Measurements from ENCODE around the gene CADM1. TPM values are rescaled to one million over a fixed set of nuclear protein-coding genes. Genes with fewer than 3 reads are reported as not detected.

The CADM1 gene
- total and polyA plus RNA-seq, 10 of the 15 experiments (the other 5 are each of a cell fraction or from before 2014, with no cell fraction given), result 0.03 to 0.48 (median 0.15) TPM; not detected in 3

DNA sequence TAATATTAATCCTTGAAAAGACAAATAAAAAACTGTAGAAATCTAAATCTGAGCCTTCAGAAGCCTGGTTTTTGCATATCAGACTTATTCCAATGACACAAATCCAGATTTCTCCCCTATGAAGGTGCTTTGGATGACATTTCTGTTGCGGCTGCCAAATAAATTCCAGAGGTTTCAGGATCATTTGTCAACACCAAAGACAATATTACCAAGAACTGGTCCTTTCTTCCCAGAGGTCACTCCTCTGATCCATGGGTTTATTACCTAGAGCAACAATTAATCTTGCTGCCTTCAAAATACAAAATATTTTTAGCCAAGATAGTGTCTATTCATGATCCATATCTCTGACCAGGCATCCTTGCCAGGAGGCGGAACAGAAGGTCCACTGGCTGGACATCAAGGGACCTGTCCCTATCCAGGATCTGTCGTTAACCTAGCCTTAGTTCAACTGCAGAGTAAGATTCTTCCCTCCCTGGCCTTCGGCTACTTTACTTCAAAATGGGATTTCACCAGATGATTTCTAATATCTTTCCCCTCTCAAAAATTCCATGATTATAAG lies 4.9 kb downstream of the CADM1 start:
- Histone ChIP-seq H3K27ac (ENCODE audit: control insufficient read depth, insufficient read depth) (no peak overlapping the region), H3K79me2 (ENCODE audit: control insufficient read depth, insufficient read depth, low read length) (no peaks in the 10 kb centered on the region), H2AFZ (ENCODE audit: control insufficient read depth, low read depth, low read length) (no peak overlapping the region), H3K4me1 (ENCODE audit: control insufficient read depth, insufficient read depth, low read length) (peaks cover 7% of the 10 kb centered on the region; the same call in 1 of the 2 replicates), H3K9me3 (replicated peaks; ENCODE audit: control insufficient read depth, insufficient read depth, low read length) (no peaks in the 10 kb centered on the region), H3K9ac (ENCODE audit: control insufficient read depth, insufficient read depth, low read length) (no peak overlapping the region), H3K4me2 (ENCODE audit: control insufficient read depth, insufficient read depth) (no peak overlapping the region), H3K27me3 (replicated peaks in 1 of 2; ENCODE audit: control insufficient read depth in 2 of 2, insufficient read depth in 2 of 2, low read length in 1 of 2) (peaks cover 9 to 22% of the 10 kb centered on the region in 2 experiments), H4K20me1 (ENCODE audit: control insufficient read depth, insufficient read depth) (no peaks in the 10 kb centered on the region), H3K36me3 (ENCODE audit: control insufficient read depth in 2 of 2, insufficient read depth in 2 of 2, low read length in 1 of 2) (no peaks in the 10 kb centered on the region), H3K4me3 (no peak overlapping the region)
- ChIA-PET CTCF (no interaction called here), SMC1A (ENCODE audit: uncharacterized antibody, unreplicated experiment) (interaction anchor here (0.6 kb wide), 1 partner anchor 201 kb away, joined by 3 read pairs; no protein-coding TSS in a partner anchor), POLR2A (no interaction called here), RAD21 (ENCODE audit: unreplicated experiment) (no interaction called here)
- no TSS peak for BruUV-seq (replicated peaks)
- in situ Hi-C loops (cut with MboI), result no loop called here
- no peak for FAIRE-seq
- 22% methylated on average over 4 of the region's 4 CpGs for WGBS (ENCODE audit: insufficient coverage, insufficient replicate concordance, low lambda C conversion rate, missing lambda C conversion rate)
- ATAC-seq, result no peak
- TF ChIP-seq CREM (IDR thresholded peaks at IDR 0.05; ENCODE audit: low read depth), result no peak
- TF ChIP-seq ETV6 (conservative IDR thresholded peaks at IDR 0.05 in 1 of 2, IDR thresholded peaks at IDR 0.05 in 1 of 2; ENCODE audit: borderline replicate concordance in 1 of 2, low read depth in 1 of 2), result no peak
- TF ChIP-seq HCFC1 (IDR thresholded peaks at IDR 0.05; ENCODE audit: low read length), result no peak
- no peak for TF ChIP-seq GATAD2B (conservative IDR thresholded peaks at IDR 0.05; ENCODE audit: low read depth)
- TF ChIP-seq, protein P1, sequence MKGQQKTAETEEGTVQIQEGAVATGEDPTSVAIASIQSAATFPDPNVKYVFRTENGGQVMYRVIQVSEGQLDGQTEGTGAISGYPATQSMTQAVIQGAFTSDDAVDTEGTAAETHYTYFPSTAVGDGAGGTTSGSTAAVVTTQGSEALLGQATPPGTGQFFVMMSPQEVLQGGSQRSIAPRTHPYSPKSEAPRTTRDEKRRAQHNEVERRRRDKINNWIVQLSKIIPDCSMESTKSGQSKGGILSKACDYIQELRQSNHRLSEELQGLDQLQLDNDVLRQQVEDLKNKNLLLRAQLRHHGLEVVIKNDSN (IDR thresholded peaks at IDR 0.05; ENCODE audit: borderline replicate concordance, extremely low read length, insufficient read depth, low read depth, low read length), result no peak
- TF ChIP-seq ATF7 (IDR thresholded peaks at IDR 0.05; ENCODE audit: low read depth), result no peak
- no peak for TF ChIP-seq MXI1 (IDR thresholded peaks at IDR 0.05; ENCODE audit: low read depth, low read length)
- TF ChIP-seq, protein P2, sequence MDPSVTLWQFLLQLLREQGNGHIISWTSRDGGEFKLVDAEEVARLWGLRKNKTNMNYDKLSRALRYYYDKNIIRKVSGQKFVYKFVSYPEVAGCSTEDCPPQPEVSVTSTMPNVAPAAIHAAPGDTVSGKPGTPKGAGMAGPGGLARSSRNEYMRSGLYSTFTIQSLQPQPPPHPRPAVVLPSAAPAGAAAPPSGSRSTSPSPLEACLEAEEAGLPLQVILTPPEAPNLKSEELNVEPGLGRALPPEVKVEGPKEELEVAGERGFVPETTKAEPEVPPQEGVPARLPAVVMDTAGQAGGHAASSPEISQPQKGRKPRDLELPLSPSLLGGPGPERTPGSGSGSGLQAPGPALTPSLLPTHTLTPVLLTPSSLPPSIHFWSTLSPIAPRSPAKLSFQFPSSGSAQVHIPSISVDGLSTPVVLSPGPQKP (IDR thresholded peaks at IDR 0.05; ENCODE audit: low read depth, low read length), result no peak
- TF ChIP-seq, protein P3, sequence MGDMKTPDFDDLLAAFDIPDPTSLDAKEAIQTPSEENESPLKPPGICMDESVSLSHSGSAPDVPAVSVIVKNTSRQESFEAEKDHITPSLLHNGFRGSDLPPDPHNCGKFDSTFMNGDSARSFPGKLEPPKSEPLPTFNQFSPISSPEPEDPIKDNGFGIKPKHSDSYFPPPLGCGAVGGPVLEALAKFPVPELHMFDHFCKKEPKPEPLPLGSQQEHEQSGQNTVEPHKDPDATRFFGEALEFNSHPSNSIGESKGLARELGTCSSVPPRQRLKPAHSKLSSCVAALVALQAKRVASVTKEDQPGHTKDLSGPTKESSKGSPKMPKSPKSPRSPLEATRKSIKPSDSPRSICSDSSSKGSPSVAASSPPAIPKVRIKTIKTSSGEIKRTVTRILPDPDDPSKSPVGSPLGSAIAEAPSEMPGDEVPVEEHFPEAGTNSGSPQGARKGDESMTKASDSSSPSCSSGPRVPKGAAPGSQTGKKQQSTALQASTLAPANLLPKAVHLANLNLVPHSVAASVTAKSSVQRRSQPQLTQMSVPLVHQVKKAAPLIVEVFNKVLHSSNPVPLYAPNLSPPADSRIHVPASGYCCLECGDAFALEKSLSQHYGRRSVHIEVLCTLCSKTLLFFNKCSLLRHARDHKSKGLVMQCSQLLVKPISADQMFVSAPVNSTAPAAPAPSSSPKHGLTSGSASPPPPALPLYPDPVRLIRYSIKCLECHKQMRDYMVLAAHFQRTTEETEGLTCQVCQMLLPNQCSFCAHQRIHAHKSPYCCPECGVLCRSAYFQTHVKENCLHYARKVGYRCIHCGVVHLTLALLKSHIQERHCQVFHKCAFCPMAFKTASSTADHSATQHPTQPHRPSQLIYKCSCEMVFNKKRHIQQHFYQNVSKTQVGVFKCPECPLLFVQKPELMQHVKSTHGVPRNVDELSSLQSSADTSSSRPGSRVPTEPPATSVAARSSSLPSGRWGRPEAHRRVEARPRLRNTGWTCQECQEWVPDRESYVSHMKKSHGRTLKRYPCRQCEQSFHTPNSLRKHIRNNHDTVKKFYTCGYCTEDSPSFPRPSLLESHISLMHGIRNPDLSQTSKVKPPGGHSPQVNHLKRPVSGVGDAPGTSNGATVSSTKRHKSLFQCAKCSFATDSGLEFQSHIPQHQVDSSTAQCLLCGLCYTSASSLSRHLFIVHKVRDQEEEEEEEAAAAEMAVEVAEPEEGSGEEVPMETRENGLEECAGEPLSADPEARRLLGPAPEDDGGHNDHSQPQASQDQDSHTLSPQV (IDR thresholded peaks at IDR 0.05), result no peak
- TF ChIP-seq SMAD5 (IDR thresholded peaks at IDR 0.05; ENCODE audit: low read depth), result no peak
- no peak for TF ChIP-seq LARP7 (IDR thresholded peaks at IDR 0.05)
- no peak for TF ChIP-seq RB1 (IDR thresholded peaks at IDR 0.05; ENCODE audit: borderline replicate concordance)
- TF ChIP-seq ZBED1 (IDR thresholded peaks at IDR 0.05; ENCODE audit: borderline replicate concordance), result no peak
- TF ChIP-seq ZNF274 (IDR thresholded peaks at IDR 0.05; ENCODE audit: insufficient read depth, insufficient read length), result no peak
- no peak for TF ChIP-seq MTA3 (IDR thresholded peaks at IDR 0.05; ENCODE audit: borderline replicate concordance, low read length)
- TF ChIP-seq ZNF622 (IDR thresholded peaks at IDR 0.05), result no peak
- no peak for TF ChIP-seq FOXK2 (IDR thresholded peaks at IDR 0.05)
- no peak for TF ChIP-seq RUNX3 (IDR thresholded peaks at IDR 0.05; ENCODE audit: low read length)
- TF ChIP-seq NFYA (IDR thresholded peaks at IDR 0.05; ENCODE audit: borderline replicate concordance, low read depth, low read length), result no peak
- no peak for TF ChIP-seq FOXM1 (IDR thresholded peaks at IDR 0.05; ENCODE audit: low read depth, low read length)
- DNase-seq (ENCODE audit: low read depth, low spot score), result no peak
- intact Hi-C loops (cut with micrococcal nuclease; ENCODE audit: unreplicated experiment), result no loop called here
